SJCRH30 (cell line): Measurements from ENCODE around the gene GPR62. TPM values are rescaled to one million over a fixed set of nuclear protein-coding genes. Genes with fewer than 3 reads are reported as not detected.
"Not testable (repeated sequence)": the region's sequence is repeated elsewhere in the genome, so short reads cannot be mapped to it uniquely, and the experiment has no call there.

Source experiments
- DNase-seq, 2 experiments: peaks; one replicate each; pipeline ENCODE4 v3.0.0-alpha.2; 2015 to 2020
- H3K27ac ChIP-seq: fragments of 250-450 bp; sonication (Bioruptor Pico); 2 replicates; pipeline ENCODE4 v1.5.1; 2020; ENCODE audit warnings: mild to moderate bottlenecking, moderate library complexity
- H3K27me3 ChIP-seq: fragments of 250-450 bp; sonication (Bioruptor Pico); 2 replicates; pipeline ENCODE4 v1.5.1; 2020; ENCODE audit warnings: mild to moderate bottlenecking, moderate library complexity
- H3K36me3 ChIP-seq: fragments of 250-450 bp; sonication (Bioruptor Pico); 2 replicates; pipeline ENCODE4 v1.5.1; 2020; ENCODE audit warnings: mild to moderate bottlenecking, moderate library complexity
- H3K4me1 ChIP-seq: fragments of 250-450 bp; sonication (Bioruptor Pico); 2 replicates; pipeline ENCODE4 v1.5.1; 2020; ENCODE audit warnings: mild to moderate bottlenecking, moderate library complexity
- H3K4me3 ChIP-seq: fragments of 250-450 bp; sonication (Bioruptor Pico); 2 replicates; pipeline ENCODE4 v1.5.1; 2020; ENCODE audit warnings: mild to moderate bottlenecking, moderate library complexity
- H3K9me3 ChIP-seq: fragments of 250-450 bp; sonication (Bioruptor Pico); replicated peaks from 2 replicates; pipeline ENCODE4 v1.5.1; 2020; ENCODE audit warnings: mild to moderate bottlenecking, moderate library complexity
- total RNA-seq: library from RNA; depleted of rRNA; stranded (reverse); fragments of >200 nt; shearing (Covaris generic); gene quantifications from 2 replicates; pipeline ENCODE4 v1.2.3, GENCODE V29; 2014

GPR62 gene
- total RNA-seq, 1 experiment from 2014 or later, result not detected

- no peaks in the 10 kb centered on the region for H3K36me3 ChIP-seq
- H3K9me3 ChIP-seq, result no peaks in the 10 kb centered on the region
- no peaks in the 10 kb centered on the region for H3K27me3 ChIP-seq
- peak overlapping the region; percentile 60 for H3K4me3 ChIP-seq
- H3K27ac ChIP-seq, result peak overlapping the region; percentile 64
- peak; percentile 54 to 66 for DNase-seq
- peaks cover 3% of the 10 kb centered on the region; the same call in 1 of the 2 replicates for H3K4me1 ChIP-seq
Observed at GRCh38 chr3:51982352-51982837, 27.2 kb downstream of the GPR62 start.

DNA sequence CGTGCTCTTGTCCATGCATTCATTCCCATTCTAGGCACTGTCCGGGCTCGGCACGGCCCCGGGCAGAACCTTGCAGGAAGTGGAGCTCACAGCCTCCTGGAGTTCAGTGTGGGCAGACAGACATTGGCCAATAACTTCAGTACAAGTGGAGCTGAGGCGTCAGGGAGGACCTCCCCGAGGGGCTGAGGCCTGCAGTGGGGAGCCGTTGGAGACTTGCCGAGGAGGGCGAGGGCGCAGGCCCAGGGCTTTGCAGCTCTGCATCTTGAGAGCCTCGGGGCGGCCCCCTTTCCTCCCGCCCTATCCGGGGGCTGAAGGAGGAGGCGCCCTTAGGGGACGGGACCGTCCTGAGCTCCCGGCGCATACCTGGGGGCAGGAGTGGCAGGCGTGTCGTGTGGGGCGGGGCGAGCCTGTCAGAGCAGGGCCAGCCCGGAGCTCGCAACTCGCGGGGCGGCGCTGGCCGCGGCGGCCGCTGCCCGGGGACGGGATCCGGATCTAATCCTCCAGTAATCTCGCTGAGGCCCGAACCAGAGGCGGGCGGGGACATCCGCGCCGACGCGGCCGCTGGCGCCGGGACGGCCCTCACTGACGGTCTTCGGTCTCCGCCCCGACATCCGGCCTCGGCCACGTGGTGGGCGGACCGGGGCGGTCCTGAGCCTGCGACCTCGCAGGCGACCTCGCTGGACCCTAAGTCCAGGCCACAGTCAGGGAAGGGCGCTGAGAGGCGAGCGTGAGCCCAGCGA, 27.8 kb downstream of the GPR62 start, which contains the start of gene ACY1:
TSS of gene ACY1 (plus strand) at position 698 of the 740 bp plus-strand sequence. CDS start 530 bp downstream, outside the sequence.
- Histone ChIP-seq H3K27ac (peak within 1 kb of the TSS; percentile 64), H3K27me3 (no peaks in the 10 kb centered on the region), H3K36me3 (no peaks in the 10 kb centered on the region), H3K4me1 (peaks cover 3% of the 10 kb centered on the region; the same call in 1 of the 2 replicates), H3K4me3 (peak within 1 kb of the TSS; percentile 60), H3K9me3 (no peaks in the 10 kb centered on the region)
- peak; percentile 78 to 81 for DNase-seq

DNA sequence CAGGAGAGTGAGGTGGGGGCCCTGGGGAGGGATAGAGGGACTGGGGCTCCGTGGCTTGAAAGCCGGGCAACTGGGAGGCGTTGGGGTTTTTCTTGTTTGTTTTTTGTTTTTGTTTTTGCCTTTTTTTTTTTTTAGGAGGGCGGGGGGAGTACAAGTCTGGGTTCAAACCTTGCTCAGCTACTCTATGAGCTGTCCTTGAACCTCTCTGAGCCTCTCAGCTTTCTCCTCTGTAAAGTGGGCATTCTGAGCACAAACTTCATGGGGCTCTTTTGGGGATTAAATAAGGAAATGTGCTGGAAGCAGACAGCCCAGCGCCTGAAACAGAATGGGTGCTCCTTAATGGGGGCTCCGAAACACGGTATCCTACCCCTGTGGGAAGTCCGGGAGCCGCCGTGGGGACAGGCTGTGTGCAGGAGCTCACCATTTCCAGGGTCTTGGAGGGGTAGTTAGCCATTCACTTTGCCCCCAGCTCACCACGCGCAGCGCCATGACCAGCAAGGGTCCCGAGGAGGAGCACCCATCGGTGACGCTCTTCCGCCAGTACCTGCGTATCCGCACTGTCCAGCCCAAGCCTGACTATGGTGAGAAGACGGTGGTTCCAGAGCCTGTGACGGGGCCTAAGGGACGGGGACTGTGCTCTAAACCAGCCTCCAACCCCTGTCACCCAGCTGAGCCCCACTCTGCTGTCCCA, 28.5 kb downstream of the GPR62 start:
- no peaks in the 10 kb centered on the region for H3K9me3 ChIP-seq
- H3K27ac ChIP-seq, result peak overlapping the region; percentile 64

DNA sequence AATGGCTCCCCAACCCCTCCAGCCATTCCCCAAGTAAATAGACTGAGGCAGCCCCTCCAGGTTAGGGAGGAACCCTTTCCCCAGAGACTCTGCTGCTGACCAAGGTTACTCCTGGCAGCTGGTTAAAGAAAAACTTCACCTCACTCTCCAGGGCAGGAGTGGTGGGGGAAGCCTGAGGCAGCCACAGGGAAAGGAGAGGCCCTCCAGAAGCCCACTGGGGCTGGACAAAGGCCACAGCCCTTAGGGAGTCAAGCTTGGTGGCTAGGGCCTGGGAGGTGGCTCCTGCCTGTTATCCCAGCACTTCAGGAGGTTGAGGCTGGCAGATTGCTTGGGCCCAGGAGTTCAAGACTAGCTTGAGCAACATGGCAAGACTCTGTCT, 29.1 kb downstream of the GPR62 start:
- no peaks in the 10 kb centered on the region for H3K36me3 ChIP-seq
- peaks cover 3% of the 10 kb centered on the region; the same call in 1 of the 2 replicates for H3K4me1 ChIP-seq
- H3K9me3 ChIP-seq, result no peaks in the 10 kb centered on the region
- no peaks in the 10 kb centered on the region for H3K27me3 ChIP-seq
- no peak for DNase-seq
- H3K27ac ChIP-seq, result no peak overlapping the region; the same call in 1 of the 2 replicates
- peak overlapping the region; percentile 60 for H3K4me3 ChIP-seq

More for the DNA sequence above, 28.5 kb downstream of the GPR62 start:
- H3K4me3 ChIP-seq, result peak overlapping the region; percentile 60
- H3K27me3 ChIP-seq, result no peaks in the 10 kb centered on the region
- DNase-seq, result no peak
- no peaks in the 10 kb centered on the region for H3K36me3 ChIP-seq
- H3K4me1 ChIP-seq, result peaks cover 3% of the 10 kb centered on the region; the same call in 1 of the 2 replicates

DNA sequence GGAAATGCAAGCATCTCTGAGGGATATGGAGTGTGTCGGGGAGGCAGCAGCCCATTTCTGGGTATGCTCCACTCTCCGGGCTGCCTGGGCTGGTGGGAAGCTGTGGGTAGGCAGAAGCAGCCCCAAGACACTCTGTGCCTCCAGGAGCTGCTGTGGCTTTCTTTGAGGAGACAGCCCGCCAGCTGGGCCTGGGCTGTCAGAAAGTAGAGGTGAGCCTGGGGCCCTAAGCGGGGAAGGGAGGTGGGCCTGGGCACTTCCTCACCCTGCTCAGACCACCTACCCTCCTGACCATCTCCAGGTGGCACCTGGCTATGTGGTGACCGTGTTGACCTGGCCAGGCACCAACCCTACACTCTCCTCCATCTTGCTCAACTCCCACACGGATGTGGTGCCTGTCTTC, 29.9 kb downstream of the GPR62 start:
- no peaks in the 10 kb centered on the region for H3K36me3 ChIP-seq
- no peak overlapping the region for H3K27ac ChIP-seq
- no peaks in the 10 kb centered on the region for H3K9me3 ChIP-seq
- no peak for DNase-seq
- peaks cover 3% of the 10 kb centered on the region; the same call in 1 of the 2 replicates for H3K4me1 ChIP-seq
- no peaks in the 10 kb centered on the region for H3K27me3 ChIP-seq
- H3K4me3 ChIP-seq, result no peak overlapping the region

GRCh38 chr3:51986010-51986947, 31.1 kb downstream of the GPR62 start:
- no peak for DNase-seq
- H3K27me3 ChIP-seq, result no peaks in the 10 kb centered on the region
- H3K4me1 ChIP-seq, result peaks cover 3% of the 10 kb centered on the region; the same call in 1 of the 2 replicates
- H3K9me3 ChIP-seq, result no peaks in the 10 kb centered on the region
- H3K4me3 ChIP-seq, result no peak overlapping the region
- no peaks in the 10 kb centered on the region for H3K36me3 ChIP-seq
- H3K27ac ChIP-seq, result no peak overlapping the region

DNA sequence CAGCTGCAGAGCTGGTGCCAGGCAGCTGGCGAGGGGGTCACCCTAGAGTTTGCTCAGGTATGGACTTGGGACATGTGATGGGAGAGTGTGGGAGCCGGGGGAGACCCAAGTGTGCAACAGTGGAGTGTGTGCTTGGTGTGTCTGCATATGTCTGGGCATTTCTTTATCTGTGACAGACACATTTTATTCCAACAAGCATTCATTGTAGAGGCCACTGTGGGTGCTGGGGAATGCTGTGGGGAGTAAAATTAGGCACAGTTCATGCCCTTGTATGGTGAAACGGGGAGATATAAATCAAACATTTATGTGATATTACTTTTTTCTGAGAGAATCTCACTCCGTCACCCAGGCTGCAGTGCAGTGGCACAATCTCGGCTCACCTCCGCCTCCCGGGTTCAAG, 32.4 kb downstream of the GPR62 start:
- no peak overlapping the region for H3K4me3 ChIP-seq
- H3K9me3 ChIP-seq, result no peaks in the 10 kb centered on the region
- no peak for DNase-seq
- H3K27ac ChIP-seq, result no peak overlapping the region
- H3K27me3 ChIP-seq, result no peaks in the 10 kb centered on the region
- peaks cover 7% of the 10 kb centered on the region for H3K36me3 ChIP-seq
- no peaks in the 10 kb centered on the region; the same call in 1 of the 2 replicates for H3K4me1 ChIP-seq

DNA sequence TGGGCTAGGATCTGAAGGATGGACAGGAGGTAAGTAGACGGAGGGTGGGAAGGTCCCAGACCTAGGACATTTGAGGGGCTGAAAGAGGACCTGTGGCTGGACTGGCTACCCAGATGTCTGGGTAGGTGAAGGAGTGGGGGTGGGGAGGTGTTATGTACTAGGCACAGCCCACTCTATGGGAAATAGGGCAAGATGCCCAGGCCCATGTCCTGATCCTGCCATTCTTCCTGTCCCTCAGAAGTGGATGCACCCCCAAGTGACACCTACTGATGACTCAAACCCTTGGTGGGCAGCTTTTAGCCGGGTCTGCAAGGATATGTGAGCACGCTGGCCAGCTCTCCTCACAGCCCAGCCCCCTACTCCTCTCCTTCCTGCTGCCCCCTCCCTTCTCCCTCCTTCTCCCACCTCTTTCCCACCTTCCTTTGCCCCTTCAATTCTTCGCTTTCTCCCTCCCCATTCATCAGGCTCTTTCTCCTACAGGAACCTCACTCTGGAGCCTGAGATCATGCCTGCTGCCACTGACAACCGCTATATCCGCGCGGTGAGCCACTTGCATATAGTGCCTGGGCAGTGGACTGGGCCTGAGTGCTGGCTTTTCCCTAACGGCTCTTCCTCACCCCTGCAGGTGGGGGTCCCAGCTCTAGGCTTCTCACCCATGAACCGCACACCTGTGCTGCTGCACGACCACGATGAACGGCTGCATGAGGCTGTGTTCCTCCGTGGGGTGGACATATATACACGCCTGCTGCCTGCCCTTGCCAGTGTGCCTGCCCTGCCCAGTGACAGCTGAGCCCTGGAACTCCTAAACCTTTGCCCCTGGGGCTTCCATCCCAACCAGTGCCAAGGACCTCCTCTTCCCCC, 33.3 kb downstream of the GPR62 start:
- no peak for DNase-seq
- no peak overlapping the region for H3K27ac ChIP-seq
- H3K4me1 ChIP-seq, result no peaks in the 10 kb centered on the region; the same call in 1 of the 2 replicates

DNA sequence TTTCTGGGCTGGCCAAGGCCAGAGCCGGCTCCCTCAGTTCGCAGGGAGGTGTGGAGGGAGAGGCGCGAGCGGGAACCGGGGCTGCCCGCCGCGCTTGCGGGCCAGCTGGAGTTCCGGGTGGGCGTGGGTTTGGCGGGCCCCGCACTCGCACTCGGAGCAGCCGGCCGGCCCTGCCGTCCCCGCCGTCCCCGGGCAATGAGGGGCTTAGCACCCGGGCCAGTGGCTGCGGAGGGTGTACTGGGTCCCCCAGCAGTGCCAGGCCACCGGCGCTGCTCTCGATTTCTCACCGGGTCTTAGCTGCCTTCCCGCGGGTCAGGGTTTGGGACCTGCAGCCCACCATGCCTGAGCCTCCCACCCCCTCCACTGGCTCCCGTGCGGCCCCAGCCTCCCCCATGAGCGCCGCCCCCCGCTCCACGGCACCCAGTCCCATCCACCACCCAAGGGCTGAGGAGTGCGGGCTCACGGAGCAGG, 35.4 kb downstream of the GPR62 start:
- DNase-seq, H3K4me3 ChIP-seq, H3K9me3 ChIP-seq, H3K27me3 ChIP-seq, H3K4me1 ChIP-seq, H3K27ac ChIP-seq: not testable (repeated sequence)
- peaks cover 34% of the 10 kb centered on the region for H3K36me3 ChIP-seq

More for the DNA sequence above, 33.3 kb downstream of the GPR62 start:
- no peaks in the 10 kb centered on the region for H3K9me3 ChIP-seq
- no peak overlapping the region for H3K4me3 ChIP-seq
- peaks cover 16% of the 10 kb centered on the region for H3K36me3 ChIP-seq
- H3K27me3 ChIP-seq, result no peaks in the 10 kb centered on the region

- H3K4me3 ChIP-seq, result no peak overlapping the region
- no peaks in the 10 kb centered on the region for H3K27me3 ChIP-seq
- H3K4me1 ChIP-seq, result peaks cover 8% of the 10 kb centered on the region
- no peaks in the 10 kb centered on the region for H3K9me3 ChIP-seq
- H3K27ac ChIP-seq, result no peak overlapping the region
- DNase-seq, result no peak
- peaks cover 34% of the 10 kb centered on the region for H3K36me3 ChIP-seq
Observed at GRCh38 chr3:51992017-51992682, 37.0 kb downstream of the GPR62 start.

DNA sequence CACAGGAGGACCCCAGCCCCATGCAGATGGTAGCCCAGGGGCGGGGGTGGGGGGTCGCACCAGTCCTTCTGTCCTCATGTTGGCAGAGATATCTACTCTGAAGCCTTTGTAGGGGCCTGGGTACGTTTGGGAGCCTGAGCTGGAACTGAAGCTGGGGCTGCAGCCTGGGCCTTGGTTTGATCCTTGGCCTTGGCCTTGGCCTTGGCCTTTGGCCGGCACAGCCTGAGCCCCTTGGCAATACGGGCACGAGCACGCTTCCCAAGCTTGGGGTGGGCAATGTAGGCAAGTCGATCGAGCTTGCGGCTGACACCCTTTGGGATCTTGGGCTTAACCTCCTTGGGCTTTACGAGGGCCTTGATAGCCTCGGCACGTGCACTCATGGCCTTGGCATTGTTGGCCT, 38.5 kb downstream of the GPR62 start:
- H3K4me3 ChIP-seq, H3K27me3 ChIP-seq, H3K27ac ChIP-seq, DNase-seq, H3K9me3 ChIP-seq: not testable (repeated sequence)
- H3K4me1 ChIP-seq, result peaks cover 21% of the 10 kb centered on the region
- H3K36me3 ChIP-seq, result peaks cover 34% of the 10 kb centered on the region

DNA sequence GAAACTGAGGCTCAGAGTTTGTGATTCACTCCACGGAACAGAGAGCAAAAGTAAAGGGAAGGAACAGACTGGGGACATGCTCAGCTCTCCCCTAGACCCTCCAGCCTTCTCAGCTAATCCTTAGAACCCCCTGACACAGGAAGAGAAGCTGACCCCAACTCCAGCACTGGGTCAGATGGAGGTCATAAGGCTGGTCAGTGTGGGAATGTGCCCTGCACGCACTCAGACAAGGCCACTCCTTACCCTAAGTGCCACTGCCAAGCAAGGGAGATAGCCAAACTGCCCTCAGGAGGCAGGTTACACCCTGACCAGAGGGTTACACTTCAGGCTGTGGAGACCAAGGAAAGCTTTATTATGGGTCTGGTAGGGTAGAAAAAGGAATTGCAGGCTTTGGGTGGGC, 39.3 kb downstream of the GPR62 start:
- Histone ChIP-seq H3K4me3 (peak overlapping the region; percentile 89), H3K36me3 (peaks cover 34% of the 10 kb centered on the region), H3K27me3 (no peaks in the 10 kb centered on the region), H3K9me3 (no peaks in the 10 kb centered on the region), H3K4me1 (peaks cover 25% of the 10 kb centered on the region), H3K27ac (no peak overlapping the region)
- DNase-seq, result no peak
